ENCODE data around the gene OR51S1.

GRCh38 chr11:4886186-4886585 is 37.2 kb upstream of the OR51S1 start:
- TF ChIP-seq, protein P1, sequence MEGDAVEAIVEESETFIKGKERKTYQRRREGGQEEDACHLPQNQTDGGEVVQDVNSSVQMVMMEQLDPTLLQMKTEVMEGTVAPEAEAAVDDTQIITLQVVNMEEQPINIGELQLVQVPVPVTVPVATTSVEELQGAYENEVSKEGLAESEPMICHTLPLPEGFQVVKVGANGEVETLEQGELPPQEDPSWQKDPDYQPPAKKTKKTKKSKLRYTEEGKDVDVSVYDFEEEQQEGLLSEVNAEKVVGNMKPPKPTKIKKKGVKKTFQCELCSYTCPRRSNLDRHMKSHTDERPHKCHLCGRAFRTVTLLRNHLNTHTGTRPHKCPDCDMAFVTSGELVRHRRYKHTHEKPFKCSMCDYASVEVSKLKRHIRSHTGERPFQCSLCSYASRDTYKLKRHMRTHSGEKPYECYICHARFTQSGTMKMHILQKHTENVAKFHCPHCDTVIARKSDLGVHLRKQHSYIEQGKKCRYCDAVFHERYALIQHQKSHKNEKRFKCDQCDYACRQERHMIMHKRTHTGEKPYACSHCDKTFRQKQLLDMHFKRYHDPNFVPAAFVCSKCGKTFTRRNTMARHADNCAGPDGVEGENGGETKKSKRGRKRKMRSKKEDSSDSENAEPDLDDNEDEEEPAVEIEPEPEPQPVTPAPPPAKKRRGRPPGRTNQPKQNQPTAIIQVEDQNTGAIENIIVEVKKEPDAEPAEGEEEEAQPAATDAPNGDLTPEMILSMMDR (IDR thresholded peaks at IDR 0.05) = no peak
- no peak for TF ChIP-seq ZFX (IDR thresholded peaks at IDR 0.05; ENCODE audit: borderline replicate concordance)

Measured in 22Rv1 (cell line).